ENCODE data around the gene PGM5.
"Not testable (repeated sequence)": the region's sequence is repeated elsewhere in the genome, so short reads cannot be mapped to it uniquely, and the experiment has no call there.

GRCh38 chr9:68398324-68398723, 41.9 kb downstream of the PGM5 start:
- TF ChIP-seq BRCA1 (IDR thresholded peaks at IDR 0.05; ENCODE audit: low read depth, low read length); RBBP5 (IDR thresholded peaks at IDR 0.05; ENCODE audit: borderline replicate concordance, low read depth, low read length); CTCF (IDR thresholded peaks at IDR 0.05; ENCODE audit: control extremely low read depth in 1 of 3, insufficient read depth in 1 of 3, low read depth in 1 of 3, low read length in 3 of 3); RAD21 (IDR thresholded peaks at IDR 0.05 in 1 of 2, conservative IDR thresholded peaks at IDR 0.05 in 1 of 2; ENCODE audit: low read depth in 2 of 2, low read length in 2 of 2); SIN3A (conservative IDR thresholded peaks at IDR 0.05 in 1 of 2, IDR thresholded peaks at IDR 0.05 in 1 of 2; ENCODE audit: low read depth in 1 of 2, low read length in 2 of 2); ATF3 (IDR thresholded peaks at IDR 0.05; ENCODE audit: insufficient read depth, low read depth, low read length); EP300 (IDR thresholded peaks at IDR 0.05; ENCODE audit: borderline replicate concordance in 1 of 2, low read depth in 2 of 2, low read length in 2 of 2); SRF (IDR thresholded peaks at IDR 0.05; ENCODE audit: low read depth, low read length); SUZ12 (IDR thresholded peaks at IDR 0.05; ENCODE audit: low read length); POLR2AphosphoS5 (IDR thresholded peaks at IDR 0.05; ENCODE audit: low read depth, low read length); POLR2A (IDR thresholded peaks at IDR 0.05; ENCODE audit: control extremely low read depth in 1 of 2, low read depth in 2 of 2, low read length in 2 of 2); POU5F1 (IDR thresholded peaks at IDR 0.05; ENCODE audit: low read depth, low read length); BCL11A (IDR thresholded peaks at IDR 0.05; ENCODE audit: low read depth in 2 of 2, low read length in 2 of 2): not testable (repeated sequence)
